ENCODE results near the gene DRC1. TPM values are rescaled to one million over a fixed set of nuclear protein-coding genes. Genes with fewer than 3 reads are reported as not detected.

DRC1 gene
- total RNA-seq, 2 donors from 2014 or later, result 0.33 to 0.48 TPM

DNA sequence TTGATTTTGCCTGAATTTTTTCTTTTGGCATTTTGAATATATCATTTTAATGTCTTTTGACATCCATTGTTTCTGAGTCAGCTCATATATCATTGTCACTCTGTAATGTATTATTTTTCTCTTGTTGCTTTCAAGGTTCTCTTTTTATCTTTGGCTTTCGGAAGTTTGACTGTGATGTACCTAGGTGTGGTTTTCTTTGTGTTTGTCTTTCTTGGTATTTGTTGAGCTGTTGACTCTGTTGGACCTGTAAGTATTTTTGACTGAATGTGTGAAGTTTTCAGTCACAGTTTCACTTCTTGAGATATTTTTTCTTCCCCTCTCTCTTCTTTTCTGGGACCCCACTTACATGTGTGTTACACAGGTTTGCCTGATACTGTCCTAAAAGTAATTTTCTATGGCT is 24.9 kb upstream of the DRC1 start:
- 100% methylated on average over 1 of the region's 1 CpG; no CpG with 5 or more reads in 1 of the 2 experiments for WGBS, 2 experiments (ENCODE audit: insufficient coverage in 1 of 2, insufficient read length in 1 of 2)
- Mint-ChIP-seq H3K9me3 (peaks cover 9% of the 10 kb centered on the region), H3K27me3 (ENCODE audit: insufficient read depth) (no peaks in the 10 kb centered on the region), H3K4me1 (peaks cover 9% of the 10 kb centered on the region), H3K36me3 (ENCODE audit: low read depth) (peaks cover 54% of the 10 kb centered on the region), H3K4me3 (no peak overlapping the region), H3K27ac (no peak overlapping the region)
- no peak overlapping the region for H3K9ac ChIP-seq (ENCODE audit: extremely low read depth, low read length, poor library complexity, severe bottlenecking)
- H3K36me3 ChIP-seq (ENCODE audit: control insufficient read depth, insufficient read depth, low read length), result peaks cover 87% of the 10 kb centered on the region
- H3K27ac ChIP-seq (ENCODE audit: low read depth, low read length), result no peak overlapping the region
- TF ChIP-seq, protein P1, sequence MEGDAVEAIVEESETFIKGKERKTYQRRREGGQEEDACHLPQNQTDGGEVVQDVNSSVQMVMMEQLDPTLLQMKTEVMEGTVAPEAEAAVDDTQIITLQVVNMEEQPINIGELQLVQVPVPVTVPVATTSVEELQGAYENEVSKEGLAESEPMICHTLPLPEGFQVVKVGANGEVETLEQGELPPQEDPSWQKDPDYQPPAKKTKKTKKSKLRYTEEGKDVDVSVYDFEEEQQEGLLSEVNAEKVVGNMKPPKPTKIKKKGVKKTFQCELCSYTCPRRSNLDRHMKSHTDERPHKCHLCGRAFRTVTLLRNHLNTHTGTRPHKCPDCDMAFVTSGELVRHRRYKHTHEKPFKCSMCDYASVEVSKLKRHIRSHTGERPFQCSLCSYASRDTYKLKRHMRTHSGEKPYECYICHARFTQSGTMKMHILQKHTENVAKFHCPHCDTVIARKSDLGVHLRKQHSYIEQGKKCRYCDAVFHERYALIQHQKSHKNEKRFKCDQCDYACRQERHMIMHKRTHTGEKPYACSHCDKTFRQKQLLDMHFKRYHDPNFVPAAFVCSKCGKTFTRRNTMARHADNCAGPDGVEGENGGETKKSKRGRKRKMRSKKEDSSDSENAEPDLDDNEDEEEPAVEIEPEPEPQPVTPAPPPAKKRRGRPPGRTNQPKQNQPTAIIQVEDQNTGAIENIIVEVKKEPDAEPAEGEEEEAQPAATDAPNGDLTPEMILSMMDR (conservative IDR thresholded peaks at IDR 0.05), result no peak
- no peaks in the 10 kb centered on the region for H3K27me3 ChIP-seq (ENCODE audit: control insufficient read depth, insufficient read depth, low read length, poor library complexity, severe bottlenecking)
- H3K4me1 ChIP-seq (ENCODE audit: control insufficient read depth, insufficient read depth, low read length), result no peaks in the 10 kb centered on the region
- H3K9me3 ChIP-seq (ENCODE audit: control insufficient read depth, low read length), result peaks cover 16% of the 10 kb centered on the region
- DNase-seq, result no peak
- no peak overlapping the region for H3K4me3 ChIP-seq (ENCODE audit: low read length)

DNA sequence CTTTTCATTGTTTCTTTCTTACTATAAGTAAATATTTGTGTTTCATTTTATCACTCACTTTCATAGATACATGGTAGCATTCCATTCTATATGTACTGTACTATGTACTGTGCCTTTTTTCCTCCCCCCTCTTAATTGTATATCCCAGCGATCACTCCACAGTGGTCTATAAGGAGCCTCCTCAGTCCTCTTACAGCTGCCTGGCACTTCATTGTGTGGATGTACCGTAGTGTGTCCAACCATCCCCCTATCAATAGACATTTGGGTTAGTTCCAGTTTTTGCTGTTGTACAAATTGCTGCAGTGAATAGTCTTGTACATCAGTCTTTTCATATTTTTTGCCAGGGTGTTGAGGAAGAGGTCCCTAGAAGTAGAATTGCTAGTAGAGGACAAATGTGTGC is 21.4 kb upstream of the DRC1 start:
- Histone ChIP-seq H3K9ac (ENCODE audit: extremely low read depth, low read length, poor library complexity, severe bottlenecking) (no peak overlapping the region), H3K36me3 (ENCODE audit: control insufficient read depth, insufficient read depth, low read length) (peaks cover 81% of the 10 kb centered on the region), H3K27ac (ENCODE audit: low read depth, low read length) (no peak overlapping the region), H3K4me1 (ENCODE audit: control insufficient read depth, insufficient read depth, low read length) (no peaks in the 10 kb centered on the region), H3K27me3 (ENCODE audit: control insufficient read depth, insufficient read depth, low read length, poor library complexity, severe bottlenecking) (no peaks in the 10 kb centered on the region), H3K4me3 (ENCODE audit: low read length) (no peak overlapping the region), H3K9me3 (ENCODE audit: control insufficient read depth, low read length) (no peaks in the 10 kb centered on the region)
- Mint-ChIP-seq H3K27ac (no peak overlapping the region), H3K36me3 (ENCODE audit: low read depth) (peaks cover 46% of the 10 kb centered on the region), H3K9me3 (no peaks in the 10 kb centered on the region), H3K4me1 (peaks cover 12% of the 10 kb centered on the region), H3K4me3 (no peak overlapping the region), H3K27me3 (ENCODE audit: insufficient read depth) (no peaks in the 10 kb centered on the region)
- WGBS, 2 experiments (ENCODE audit: insufficient coverage in 1 of 2, insufficient read length in 1 of 2), result 94% methylated on average over 2 of the region's 2 CpGs; no CpG with 5 or more reads in 1 of the 2 experiments
- TF ChIP-seq, protein P1 (conservative IDR thresholded peaks at IDR 0.05), result no peak
- DNase-seq, result no peak

DNA sequence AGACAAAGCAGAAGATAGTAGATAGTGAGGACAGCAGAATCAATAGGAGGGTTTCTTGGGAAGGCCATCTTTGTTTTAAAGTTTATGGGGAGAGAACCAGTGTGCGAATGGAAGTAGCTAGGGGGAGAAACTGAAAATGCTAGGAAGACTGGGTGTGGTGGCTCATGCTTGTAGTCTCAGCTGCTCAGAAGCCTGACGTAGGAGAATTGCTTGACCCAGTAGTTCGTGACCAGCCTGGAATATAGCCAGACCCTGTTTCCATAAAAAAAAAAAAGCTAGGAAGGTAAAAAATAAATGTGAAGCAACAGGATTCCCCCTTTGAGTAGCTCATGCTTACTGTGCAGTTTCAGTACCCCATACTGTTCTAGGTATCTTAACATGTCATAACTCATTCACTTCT is 19.2 kb upstream of the DRC1 start:
- no peak overlapping the region for H3K27ac ChIP-seq (ENCODE audit: low read depth, low read length)
- H3K36me3 ChIP-seq (ENCODE audit: control insufficient read depth, insufficient read depth, low read length), result peaks cover 80% of the 10 kb centered on the region
- peak overlapping the region; percentile 19 for H3K27ac Mint-ChIP-seq

More for the DNA sequence above, 19.2 kb upstream of the DRC1 start:
- no peak for DNase-seq
- no peaks in the 10 kb centered on the region for H3K27me3 ChIP-seq (ENCODE audit: control insufficient read depth, insufficient read depth, low read length, poor library complexity, severe bottlenecking)
- no peaks in the 10 kb centered on the region for H3K9me3 ChIP-seq (ENCODE audit: control insufficient read depth, low read length)
- WGBS, 2 experiments (ENCODE audit: insufficient coverage in 1 of 2, insufficient read length in 1 of 2), result 94 to 96% methylated on average over 3 of the region's 3 CpGs
- Mint-ChIP-seq H3K27me3 (ENCODE audit: insufficient read depth) (no peaks in the 10 kb centered on the region), H3K36me3 (ENCODE audit: low read depth) (peaks cover 46% of the 10 kb centered on the region), H3K4me1 (peaks cover 14% of the 10 kb centered on the region), H3K4me3 (no peak overlapping the region), H3K9me3 (no peaks in the 10 kb centered on the region)
- no peak overlapping the region for H3K9ac ChIP-seq (ENCODE audit: extremely low read depth, low read length, poor library complexity, severe bottlenecking)
- TF ChIP-seq, protein P1 (conservative IDR thresholded peaks at IDR 0.05), result no peak
- H3K4me1 ChIP-seq (ENCODE audit: control insufficient read depth, insufficient read depth, low read length), result no peaks in the 10 kb centered on the region
- no peak overlapping the region for H3K4me3 ChIP-seq (ENCODE audit: low read length)

Data from endodermal cell (in vitro differentiated cells).